B cell (primary cell): Measurements from ENCODE around the gene C12orf75. TPM values are rescaled to one million over a fixed set of nuclear protein-coding genes. Genes with fewer than 3 reads are reported as not detected.

Source experiments
- ATAC-seq: fragments of 200-7000 bp; cut with Tn5 transposase; one replicate; pipeline ENCODE4 v1.10.0; 2021; ENCODE audit warnings: low read depth, mild to moderate bottlenecking, moderate number of reproducible peaks, moderate library complexity
- CTCF ChIA-PET: fragments of 350-600 bp; sonication (Branson Sonifier 250); formaldehyde crosslinking; loops from one replicate; lab custom pipeline; 2021; ENCODE audit warnings: antibody characterized with exemption, inconsistent platforms; lab: Charles Lee
- POLR2A ChIA-PET: fragments of 350-600 bp; sonication (Branson Sonifier 250); formaldehyde crosslinking; loops from one replicate; lab custom pipeline; 2021; ENCODE audit warnings: antibody characterized with exemption; lab: Charles Lee
- DNase-seq: peaks from one replicate; pipeline ENCODE4 v3.0.0; 2013
- H2AFZ ChIP-seq: 2 replicates; pipeline ENCODE4 v1.6.1; 2012; ENCODE audit warnings: mild to moderate bottlenecking, low read depth, low read length; ENCODE audit not compliant: insufficient read depth, poor library complexity, severe bottlenecking
- H3K27ac ChIP-seq, 2 donors: 1 replicate in 1 of 2; 2 replicates in 1 of 2; pipeline ENCODE4 v1.5.1; 2012 to 2013; ENCODE audit warnings: low read length in 2 of 2, mild to moderate bottlenecking in 2 of 2, moderate library complexity in 1 of 2
- H3K27me3 ChIP-seq, 4 experiments: fragments of 200-600 bp in 1 of 4; sonication (generic) in 1 of 4; replicated peaks in 1 of 4; 1 replicate in 2 of 4; 2 replicates in 2 of 4; pipeline versions ENCODE4 v1.6.1 to v1.7.0; 2013 to 2016; ENCODE audit warnings: low read length in 3 of 4, mild to moderate bottlenecking in 2 of 4, mixed read lengths in 1 of 4, moderate library complexity in 1 of 4; ENCODE audit not compliant: insufficient read depth in 4 of 4, control insufficient read depth in 3 of 4; ENCODE audit errors: control extremely low read depth in 1 of 4
- H3K36me3 ChIP-seq, 2 experiments: replicated peaks in 1 of 2; 1 replicate in 1 of 2; 2 replicates in 1 of 2; pipeline versions ENCODE4 v1.6.1 to v1.7.1; 2013; ENCODE audit warnings: low read length in 1 of 2; ENCODE audit not compliant: insufficient read depth in 2 of 2, control insufficient read depth in 1 of 2; ENCODE audit errors: control extremely low read depth in 1 of 2, extremely low read depth in 1 of 2
- H3K4me1 ChIP-seq, 2 donors: fragments of 200-600 bp in 1 of 2; sonication (generic) in 1 of 2; 1 replicate in 1 of 2; 2 replicates in 1 of 2; pipeline versions ENCODE4 v1.5.1 to v1.6.1; 2013 to 2017; ENCODE audit warnings: low read length in 2 of 2; ENCODE audit not compliant: control insufficient read depth in 2 of 2, insufficient read depth in 2 of 2
- H3K4me2 ChIP-seq: replicated peaks from 2 replicates; pipeline ENCODE3; 2012; ENCODE audit warnings: mild to moderate bottlenecking, low read depth, low read length; ENCODE audit not compliant: poor library complexity, severe bottlenecking
- H3K4me3 ChIP-seq, 5 experiments: fragments of 200-600 bp in 1 of 5; sonication (generic) in 1 of 5; 1 replicate in 3 of 5; 2 replicates in 2 of 5; pipeline versions ENCODE4 v1.5.1 to v1.7.0; 2011 to 2016; ENCODE audit warnings: low read length in 4 of 5, mild to moderate bottlenecking in 4 of 5, low read depth in 2 of 5, control low read depth in 1 of 5, moderate library complexity in 1 of 5; ENCODE audit not compliant: insufficient read depth in 1 of 5; ENCODE audit errors: control extremely low read depth in 1 of 5, extremely low read depth in 1 of 5
- H3K79me2 ChIP-seq: fragments of 200-600 bp; sonication (generic); one replicate; pipeline ENCODE4 v1.6.0; 2016; ENCODE audit warnings: low read length; ENCODE audit not compliant: control insufficient read depth, insufficient read depth
- H3K9ac ChIP-seq: fragments of 200-600 bp; sonication (generic); 2 replicates; pipeline ENCODE4 v1.6.1; 2017; ENCODE audit warnings: mild to moderate bottlenecking, low read length, moderate library complexity
- H3K9me3 ChIP-seq, 3 donors: one replicate each; pipeline versions ENCODE4 v1.6.1 to v1.7.1; 2013; ENCODE audit warnings: low read length in 2 of 3; ENCODE audit not compliant: control insufficient read depth in 2 of 3, insufficient read depth in 1 of 3; ENCODE audit errors: control extremely low read depth in 1 of 3
- H4K20me1 ChIP-seq: 2 replicates; pipeline ENCODE4 v1.6.0; 2012; ENCODE audit warnings: mild to moderate bottlenecking, low read length; ENCODE audit not compliant: insufficient read depth, control insufficient read depth, poor library complexity, severe bottlenecking
- H3K27ac Mint-ChIP-seq: one replicate; pipeline ENCODE4 v1.8.0; 2021; ENCODE audit warnings: mixed read lengths
- H3K27me3 Mint-ChIP-seq: one replicate; pipeline ENCODE4 v1.8.0; 2021; ENCODE audit warnings: mixed read lengths
- H3K4me1 Mint-ChIP-seq: one replicate; pipeline ENCODE4 v1.8.0; 2021; ENCODE audit warnings: mixed read lengths
- H3K4me3 Mint-ChIP-seq: one replicate; pipeline ENCODE4 v1.8.0; 2021; ENCODE audit warnings: mixed read lengths
- H3K9me3 Mint-ChIP-seq: one replicate; pipeline ENCODE4 v1.8.0; 2022; ENCODE audit warnings: mixed read lengths; ENCODE audit not compliant: insufficient read depth
- EZH2 ChIP-seq: IDR thresholded peaks from 2 replicates; pipeline ENCODE4 v1.6.1; 2012; ENCODE audit warnings: borderline replicate concordance, low read depth, mild to moderate bottlenecking, moderate library complexity, low read length; ENCODE audit not compliant: insufficient read depth, poor library complexity, severe bottlenecking
- WGBS: methylation state at CpG from one replicate; pipeline ENCODE4 v1.1.5; 2013; ENCODE audit warnings: missing lambda C conversion rate; ENCODE audit not compliant: insufficient coverage; 5-methylcytosine and 5-hydroxymethylcytosine counted together
- intact Hi-C: fragments of 100-400 bp; cut with micrococcal nuclease; formaldehyde crosslinking; loops from one replicate; pipeline ENCODE4 v1.10.0; 2022
- polyA plus RNA-seq: library from polyadenylated mRNA; depleted of rRNA; stranded (reverse); fragments of >200 nt; gene quantifications from 2 replicates; pipeline ENCODE4 v1.2.3, GENCODE V29; 2012
- total RNA-seq, 2 donors: library from RNA; stranded (reverse); fragments of 120-200 nt in 1 of 2; gene quantifications; 1 replicate in 1 of 2; 2 replicates in 1 of 2; pipeline versions ENCODE4 v1.2.3 to v1.2.4, GENCODE V29; 2013 to 2022
- TF ChIP-seq, protein P1 (sequence below): fragments of 200-600 bp; IDR thresholded peaks from one replicate; pipeline ENCODE4 v1.8.0; 2022; ENCODE audit warnings: antibody characterized with exemption, mild to moderate bottlenecking

C12orf75 gene
- total and polyA plus RNA-seq, 2 donors (not counting 1 experiment from before 2014, with no cell fraction given): 8.5 to 12.9 TPM

DNA sequence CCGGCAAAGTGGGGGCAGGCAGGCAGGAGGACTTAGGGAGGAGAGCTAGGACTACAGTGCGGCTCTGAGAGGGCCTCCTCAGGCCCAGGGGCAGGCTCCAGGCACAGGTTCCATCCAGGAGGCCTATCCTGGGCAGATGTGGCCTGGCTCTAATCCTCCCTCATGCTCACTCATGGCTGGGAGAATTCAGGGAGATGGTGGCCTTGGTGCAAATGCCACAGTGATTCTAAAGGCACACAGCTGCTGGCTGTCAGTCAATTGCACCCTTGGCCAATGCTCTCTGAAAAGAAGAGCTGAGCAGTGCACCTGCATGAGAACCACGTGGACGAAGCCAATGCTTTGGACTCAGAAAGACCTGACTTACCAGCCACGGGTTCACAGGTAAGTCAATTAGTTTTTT, 89.6 kb downstream of the C12orf75 start:
- ATAC-seq (no peak), DNase-seq (no peak)
- Mint-ChIP-seq H3K4me3 (no peak overlapping the region), H3K27ac (no peak overlapping the region), H3K9me3 (no peaks in the 10 kb centered on the region), H3K4me1 (no peaks in the 10 kb centered on the region), H3K27me3 (peaks cover 18% of the 10 kb centered on the region)
- Histone ChIP-seq H3K4me2 (no peak overlapping the region), H2AFZ (no peak overlapping the region), H3K27me3 (peaks cover 0 to 2% (median 0%) of the 10 kb centered on the region in 4 experiments), H3K4me1 (no peaks in the 10 kb centered on the region), H3K4me3 (no peak overlapping the region), H3K9ac (no peak overlapping the region), H3K27ac (no peak overlapping the region), H3K79me2 (no peaks in the 10 kb centered on the region), H3K9me3 (peaks cover 0 to 3% (median 0%) of the 10 kb centered on the region in 3 donors), H4K20me1 (no peaks in the 10 kb centered on the region), H3K36me3 (no peaks in the 10 kb centered on the region)
- 77% methylated on average over 5 of the region's 5 CpGs for WGBS
- POLR2A ChIA-PET: no interaction called here
- TF ChIP-seq, protein P1, sequence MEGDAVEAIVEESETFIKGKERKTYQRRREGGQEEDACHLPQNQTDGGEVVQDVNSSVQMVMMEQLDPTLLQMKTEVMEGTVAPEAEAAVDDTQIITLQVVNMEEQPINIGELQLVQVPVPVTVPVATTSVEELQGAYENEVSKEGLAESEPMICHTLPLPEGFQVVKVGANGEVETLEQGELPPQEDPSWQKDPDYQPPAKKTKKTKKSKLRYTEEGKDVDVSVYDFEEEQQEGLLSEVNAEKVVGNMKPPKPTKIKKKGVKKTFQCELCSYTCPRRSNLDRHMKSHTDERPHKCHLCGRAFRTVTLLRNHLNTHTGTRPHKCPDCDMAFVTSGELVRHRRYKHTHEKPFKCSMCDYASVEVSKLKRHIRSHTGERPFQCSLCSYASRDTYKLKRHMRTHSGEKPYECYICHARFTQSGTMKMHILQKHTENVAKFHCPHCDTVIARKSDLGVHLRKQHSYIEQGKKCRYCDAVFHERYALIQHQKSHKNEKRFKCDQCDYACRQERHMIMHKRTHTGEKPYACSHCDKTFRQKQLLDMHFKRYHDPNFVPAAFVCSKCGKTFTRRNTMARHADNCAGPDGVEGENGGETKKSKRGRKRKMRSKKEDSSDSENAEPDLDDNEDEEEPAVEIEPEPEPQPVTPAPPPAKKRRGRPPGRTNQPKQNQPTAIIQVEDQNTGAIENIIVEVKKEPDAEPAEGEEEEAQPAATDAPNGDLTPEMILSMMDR: no peak
- no peak for TF ChIP-seq EZH2
- intact Hi-C loops: loop anchor here (5.0 kb wide), 1 partner anchor 1422 kb away; no protein-coding TSS in a partner anchor
- CTCF ChIA-PET: interaction anchor here (0.6 to 5.5 kb wide), 14 partner anchors 8 to 897 kb away, joined by 3 to 88 read pairs (median 4); partner anchors contain the start of gene NUAK1

GRCh38 chr12:105420659-105421240, 90.3 kb downstream of the C12orf75 start:
- H3K9me3 Mint-ChIP-seq: no peaks in the 10 kb centered on the region
- Histone ChIP-seq H3K79me2 (no peaks in the 10 kb centered on the region), H3K9ac (no peak overlapping the region), H3K4me1 (no peaks in the 10 kb centered on the region), H2AFZ (no peak overlapping the region), H3K36me3 (no peaks in the 10 kb centered on the region), H3K9me3 (peaks cover 0 to 3% (median 0%) of the 10 kb centered on the region in 3 donors), H3K4me3 (no peak overlapping the region), H3K4me2 (no peak overlapping the region), H3K27ac (no peak overlapping the region), H3K27me3 (peaks cover 0 to 8% (median 0%) of the 10 kb centered on the region in 4 experiments), H4K20me1 (no peaks in the 10 kb centered on the region)
- no peak overlapping the region for H3K27ac Mint-ChIP-seq
- POLR2A ChIA-PET: no interaction called here
- H3K4me1 Mint-ChIP-seq: no peaks in the 10 kb centered on the region
- ATAC-seq: peak; percentile 58
- intact Hi-C loops: loop anchor here (5.0 kb wide), 1 partner anchor 1422 kb away; no protein-coding TSS in a partner anchor
- DNase-seq: peak; percentile 54
- TF ChIP-seq, protein P1: peak; percentile 94
- no peak for TF ChIP-seq EZH2
- CTCF ChIA-PET: interaction anchor here (0.6 to 5.5 kb wide), 15 partner anchors 9 to 897 kb away, joined by 3 to 88 read pairs (median 4); partner anchors contain the start of gene NUAK1
- peaks cover 17% of the 10 kb centered on the region for H3K27me3 Mint-ChIP-seq
- no peak overlapping the region for H3K4me3 Mint-ChIP-seq
